Caco-2 (cell line): Measurements from ENCODE around the gene GLS. TPM values are rescaled to one million over a fixed set of nuclear protein-coding genes. Genes with fewer than 3 reads are reported as not detected.

Source experiments
- BruUV-seq: library from RNA; stranded (reverse); fragments of 400-500 nt; replicated peaks from 2 replicates; lab custom pipeline; 2021; lab: Mats Ljungman, UMichigan
- CTCF ChIA-PET: fragments of 300-600 bp; sonication (Branson Sonifier 250); formaldehyde crosslinking; loops from one replicate; lab custom pipeline; 2022; ENCODE audit warnings: antibody characterized with exemption; lab: Charles Lee
- POLR2A ChIA-PET: fragments of 300-600 bp; sonication (Branson Sonifier 250); formaldehyde crosslinking; loops from one replicate; lab custom pipeline; 2022; ENCODE audit warnings: antibody characterized with exemption; lab: Charles Lee
- DNase-seq, 2 experiments: peaks; one replicate each; pipeline versions ENCODE4 v3.0.0 to v3.0.0-alpha.2; 2020 to 2022
- H3K27me3 ChIP-seq: replicated peaks from 2 replicates; pipeline ENCODE4 v1.6.0; 2011; ENCODE audit warnings: low read length; ENCODE audit not compliant: control insufficient read depth, insufficient read depth
- H3K36me3 ChIP-seq: 2 replicates; pipeline ENCODE4 v1.5.1; 2011; ENCODE audit warnings: low read length; ENCODE audit not compliant: control insufficient read depth, insufficient read depth
- H3K4me1 ChIP-seq: fragments of 250-450 bp; sonication (Bioruptor Pico); 2 replicates; pipeline ENCODE4 v1.5.1; 2020; ENCODE audit warnings: mild to moderate bottlenecking
- H3K4me3 ChIP-seq: 2 replicates; pipeline ENCODE4 v1.5.1; 2011; ENCODE audit warnings: low read depth, mild to moderate bottlenecking, control low read depth, low read length
- H3K9me3 ChIP-seq: fragments of 250-450 bp; sonication (Bioruptor Pico); 2 replicates; pipeline ENCODE4 v1.5.1; 2020; ENCODE audit warnings: mild to moderate bottlenecking, moderate library complexity
- H3K27ac Mint-ChIP-seq: one replicate; pipeline ENCODE4 v1.8.0; 2022; ENCODE audit warnings: mixed read lengths; ENCODE audit not compliant: unreplicated experiment
- H3K27me3 Mint-ChIP-seq: one replicate; pipeline ENCODE4 v1.8.0; 2022; ENCODE audit warnings: mixed read lengths; ENCODE audit not compliant: insufficient read depth, unreplicated experiment
- H3K36me3 Mint-ChIP-seq: one replicate; pipeline ENCODE4 v1.8.0; 2022; ENCODE audit warnings: mild to moderate bottlenecking, mixed read lengths; ENCODE audit not compliant: insufficient read depth, unreplicated experiment
- H3K4me1 Mint-ChIP-seq: one replicate; pipeline ENCODE4 v1.8.0; 2022; ENCODE audit warnings: low read depth, mixed read lengths; ENCODE audit not compliant: unreplicated experiment
- H3K4me3 Mint-ChIP-seq: one replicate; pipeline ENCODE4 v1.8.0; 2022; ENCODE audit warnings: mild to moderate bottlenecking, moderate library complexity, mixed read lengths; ENCODE audit not compliant: unreplicated experiment
- H3K9me3 Mint-ChIP-seq: one replicate; pipeline ENCODE4 v1.8.0; 2022; ENCODE audit warnings: mixed read lengths; ENCODE audit not compliant: unreplicated experiment
- intact Hi-C: fragments of 100-400 bp; cut with micrococcal nuclease; formaldehyde crosslinking; loops from one replicate; pipeline ENCODE4 v1.10.0; 2022; ENCODE audit not compliant: unreplicated experiment
- total RNA-seq: library from RNA; stranded (reverse); gene quantifications from 2 replicates; pipeline ENCODE4 v1.2.3, GENCODE V29; 2022
- TF ChIP-seq, protein P1 (sequence below), 2 experiments: fragments of 200-600 bp in 1 of 2; IDR thresholded peaks; 1 replicate in 1 of 2; 2 replicates in 1 of 2; pipeline versions ENCODE4 v1.5.1 to v1.8.0; 2011 to 2022; ENCODE audit warnings: antibody characterized with exemption in 1 of 2, control low read depth in 1 of 2, inconsistent platforms in 1 of 2, low read depth in 1 of 2, low read length in 1 of 2, mild to moderate bottlenecking in 1 of 2, moderate library complexity in 1 of 2; ENCODE audit not compliant: insufficient read depth in 1 of 2, severe bottlenecking in 1 of 2, unreplicated experiment in 1 of 2

Gene GLS
- total RNA-seq, 1 experiment from 2014 or later = 107 TPM

DNA sequence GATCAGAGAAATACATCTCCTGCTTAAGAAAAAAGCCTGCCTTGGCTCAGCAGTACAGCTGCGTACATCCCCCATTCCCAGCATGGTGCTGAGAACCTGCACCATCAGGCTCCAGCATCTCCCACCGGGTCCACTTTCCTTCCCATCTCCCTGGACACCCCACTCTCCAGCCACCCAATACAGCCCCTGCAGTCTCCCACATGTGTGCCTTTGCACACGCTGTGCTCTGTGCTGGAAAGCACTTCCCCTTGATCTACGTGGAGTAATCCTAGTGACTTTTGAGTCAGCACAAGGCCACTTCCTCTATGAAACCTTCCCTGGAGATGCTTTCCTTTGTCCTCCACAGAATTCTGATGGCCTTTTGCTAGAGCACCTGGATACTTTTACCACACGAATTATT, 116.3 kb downstream of the GLS start:
- CTCF ChIA-PET = no interaction called here
- Histone ChIP-seq H3K4me3 (no peak overlapping the region), H3K27me3 (no peaks in the 10 kb centered on the region), H3K36me3 (peaks cover 10% of the 10 kb centered on the region), H3K9me3 (no peaks in the 10 kb centered on the region), H3K4me1 (peaks cover 7% of the 10 kb centered on the region)
- Mint-ChIP-seq H3K27me3 (no peaks in the 10 kb centered on the region), H3K27ac (no peak overlapping the region), H3K4me3 (no peak overlapping the region), H3K9me3 (no peaks in the 10 kb centered on the region), H3K4me1 (peaks cover 11% of the 10 kb centered on the region), H3K36me3 (peaks cover 95% of the 10 kb centered on the region)
- TF ChIP-seq, protein P1, sequence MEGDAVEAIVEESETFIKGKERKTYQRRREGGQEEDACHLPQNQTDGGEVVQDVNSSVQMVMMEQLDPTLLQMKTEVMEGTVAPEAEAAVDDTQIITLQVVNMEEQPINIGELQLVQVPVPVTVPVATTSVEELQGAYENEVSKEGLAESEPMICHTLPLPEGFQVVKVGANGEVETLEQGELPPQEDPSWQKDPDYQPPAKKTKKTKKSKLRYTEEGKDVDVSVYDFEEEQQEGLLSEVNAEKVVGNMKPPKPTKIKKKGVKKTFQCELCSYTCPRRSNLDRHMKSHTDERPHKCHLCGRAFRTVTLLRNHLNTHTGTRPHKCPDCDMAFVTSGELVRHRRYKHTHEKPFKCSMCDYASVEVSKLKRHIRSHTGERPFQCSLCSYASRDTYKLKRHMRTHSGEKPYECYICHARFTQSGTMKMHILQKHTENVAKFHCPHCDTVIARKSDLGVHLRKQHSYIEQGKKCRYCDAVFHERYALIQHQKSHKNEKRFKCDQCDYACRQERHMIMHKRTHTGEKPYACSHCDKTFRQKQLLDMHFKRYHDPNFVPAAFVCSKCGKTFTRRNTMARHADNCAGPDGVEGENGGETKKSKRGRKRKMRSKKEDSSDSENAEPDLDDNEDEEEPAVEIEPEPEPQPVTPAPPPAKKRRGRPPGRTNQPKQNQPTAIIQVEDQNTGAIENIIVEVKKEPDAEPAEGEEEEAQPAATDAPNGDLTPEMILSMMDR (IDR thresholded peaks at IDR 0.05; ENCODE audit: insufficient read depth in 1 of 2, low read depth in 1 of 2, low read length in 1 of 2, severe bottlenecking in 1 of 2, unreplicated experiment in 1 of 2) = no peak
- BruUV-seq = no TSS peak
- no peak for DNase-seq
- POLR2A ChIA-PET = no interaction called here
- intact Hi-C loops = loop anchor here (1.0 kb wide), 4 partner anchors 17 to 216 kb away; partner anchors contain the start of gene STAT1

GRCh38 chr2:190997526-190998113, 117.0 kb downstream of the GLS start:
- DNase-seq = no peak
- Mint-ChIP-seq H3K27me3 (no peaks in the 10 kb centered on the region), H3K9me3 (no peaks in the 10 kb centered on the region), H3K4me1 (peaks cover 11% of the 10 kb centered on the region), H3K4me3 (no peak overlapping the region), H3K36me3 (peaks cover 95% of the 10 kb centered on the region), H3K27ac (no peak overlapping the region)
- Histone ChIP-seq H3K27me3 (no peaks in the 10 kb centered on the region), H3K9me3 (no peaks in the 10 kb centered on the region), H3K4me1 (peaks cover 7% of the 10 kb centered on the region), H3K4me3 (no peak overlapping the region), H3K36me3 (peaks cover 10% of the 10 kb centered on the region)
- intact Hi-C loops = no loop called here
- POLR2A ChIA-PET = no interaction called here
- BruUV-seq = no TSS peak
- TF ChIP-seq, protein P1 (IDR thresholded peaks at IDR 0.05; ENCODE audit: insufficient read depth in 1 of 2, low read depth in 1 of 2, low read length in 1 of 2, severe bottlenecking in 1 of 2, unreplicated experiment in 1 of 2) = no peak
- CTCF ChIA-PET = no interaction called here

DNA sequence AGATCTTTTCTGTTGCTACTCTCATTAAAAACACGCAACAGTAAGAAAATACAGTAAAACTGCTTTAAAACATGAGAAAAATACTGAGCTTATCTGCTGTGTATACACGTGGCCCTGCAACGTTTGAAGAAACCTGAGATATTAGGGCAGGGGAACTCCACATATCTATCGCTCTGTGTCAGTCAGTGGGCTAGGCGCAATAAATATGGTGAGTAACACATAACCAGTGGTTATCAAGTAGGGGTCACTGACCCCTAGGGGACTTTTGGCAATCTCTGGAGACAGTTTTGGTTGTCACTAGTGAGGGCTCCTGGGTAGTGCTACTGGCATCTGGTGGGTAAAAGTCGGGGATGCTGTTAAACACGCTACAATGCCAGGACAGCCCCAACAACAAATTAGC, 118.4 kb downstream of the GLS start:
- no peaks in the 10 kb centered on the region for H3K9me3 Mint-ChIP-seq
- H3K4me1 ChIP-seq = peaks cover 7% of the 10 kb centered on the region
- H3K27ac Mint-ChIP-seq = no peak overlapping the region
- no peaks in the 10 kb centered on the region for H3K27me3 Mint-ChIP-seq
- TF ChIP-seq, protein P1 (IDR thresholded peaks at IDR 0.05; ENCODE audit: insufficient read depth in 1 of 2, low read depth in 1 of 2, low read length in 1 of 2, severe bottlenecking in 1 of 2, unreplicated experiment in 1 of 2) = no peak
- no TSS peak for BruUV-seq
- POLR2A ChIA-PET = no interaction called here
- no peak for DNase-seq
- no peak overlapping the region for H3K4me3 Mint-ChIP-seq
- CTCF ChIA-PET = no interaction called here
- peaks cover 95% of the 10 kb centered on the region for H3K36me3 Mint-ChIP-seq
- no peak overlapping the region for H3K4me3 ChIP-seq
- H3K27me3 ChIP-seq = no peaks in the 10 kb centered on the region
- intact Hi-C loops = no loop called here
- no peaks in the 10 kb centered on the region for H3K9me3 ChIP-seq
- H3K4me1 Mint-ChIP-seq = peaks cover 4% of the 10 kb centered on the region
- H3K36me3 ChIP-seq = peaks cover 8% of the 10 kb centered on the region
